T-helper 1 cell treated with Interleukin-12 subunit alpha and Interleukin-12 subunit beta and Interleukin-4 antibody, amounts not matched to agents 30 ng/mL and 1 ng/mL, for 36 hours (primary cell): Measurements from ENCODE around the gene FABP1. TPM values are rescaled to one million over a fixed set of nuclear protein-coding genes. Genes with fewer than 3 reads are reported as not detected.

Experiments
- intact Hi-C: fragments of 100-400 bp; cut with micrococcal nuclease; formaldehyde crosslinking; loops from one replicate; pipeline ENCODE4 v1.15.1; 2024
- total RNA-seq: library from RNA; stranded (reverse); gene quantifications from 2 replicates; pipeline ENCODE4 v1.2.3, GENCODE V29; 2022

The FABP1 gene
- total RNA-seq, 1 donor from 2014 or later: not detected

DNA sequence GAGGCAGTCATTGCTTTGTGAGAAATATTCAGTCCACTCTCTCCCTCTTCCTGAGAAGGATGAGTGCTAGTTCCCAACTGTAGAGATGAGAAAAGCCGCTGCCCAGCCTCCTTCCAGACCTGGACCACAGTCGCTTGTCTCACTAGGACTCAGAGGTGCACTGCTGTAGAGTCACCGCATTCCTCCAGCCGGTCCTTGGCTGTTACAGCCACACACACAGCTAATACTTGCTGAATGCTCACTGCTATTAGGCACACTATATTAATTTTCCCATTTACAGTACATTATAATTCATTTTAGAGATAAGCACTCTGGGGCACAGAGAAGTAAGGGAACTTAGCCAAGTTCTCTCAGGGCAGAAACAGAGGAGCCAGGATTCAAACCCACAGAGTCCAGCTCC is 10.0 kb upstream of the FABP1 start:
- intact Hi-C loops: no loop called here

DNA sequence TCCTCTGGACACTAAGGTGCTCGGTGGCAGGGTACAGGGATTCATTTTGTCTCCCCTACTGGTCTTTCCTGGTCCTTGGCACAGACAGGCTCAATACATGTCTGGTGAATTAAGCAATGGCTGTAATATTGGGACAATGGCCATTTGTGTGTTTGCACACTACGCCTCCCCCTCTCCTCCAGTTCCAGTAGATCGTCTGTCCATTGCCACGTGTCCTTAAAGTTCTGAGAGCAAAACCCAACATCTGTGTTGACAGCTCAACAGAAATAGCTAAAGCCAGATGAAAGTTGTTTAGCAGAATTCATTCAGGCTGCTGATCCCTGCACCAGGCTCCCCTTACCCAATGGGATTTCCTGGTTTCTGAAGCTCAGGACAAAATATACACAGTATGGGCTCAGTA is 9.0 kb upstream of the FABP1 start:
- intact Hi-C loops: no loop called here

DNA sequence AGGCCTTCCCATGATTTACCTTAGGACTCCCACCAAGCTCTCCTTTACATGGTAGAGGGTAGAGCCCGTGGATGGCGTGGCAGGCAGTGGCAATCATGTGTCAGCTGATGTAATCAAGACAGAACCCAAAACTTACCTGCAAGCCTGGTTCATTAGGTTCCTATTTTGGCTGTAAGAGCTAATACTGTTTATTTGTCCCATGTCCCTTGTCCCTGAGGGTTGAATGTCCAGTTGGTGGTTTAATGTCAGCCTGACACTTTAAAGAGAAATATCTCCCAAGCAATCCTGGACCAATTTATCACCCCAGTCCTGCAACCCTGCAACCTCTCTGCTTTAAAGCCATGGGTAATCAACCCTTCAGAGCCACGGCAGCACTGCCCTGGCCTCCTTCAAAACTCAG is 6.0 kb upstream of the FABP1 start:
- intact Hi-C loops: loop anchor here (2.0 kb wide), 1 partner anchor 19 kb away; no protein-coding TSS in a partner anchor

DNA sequence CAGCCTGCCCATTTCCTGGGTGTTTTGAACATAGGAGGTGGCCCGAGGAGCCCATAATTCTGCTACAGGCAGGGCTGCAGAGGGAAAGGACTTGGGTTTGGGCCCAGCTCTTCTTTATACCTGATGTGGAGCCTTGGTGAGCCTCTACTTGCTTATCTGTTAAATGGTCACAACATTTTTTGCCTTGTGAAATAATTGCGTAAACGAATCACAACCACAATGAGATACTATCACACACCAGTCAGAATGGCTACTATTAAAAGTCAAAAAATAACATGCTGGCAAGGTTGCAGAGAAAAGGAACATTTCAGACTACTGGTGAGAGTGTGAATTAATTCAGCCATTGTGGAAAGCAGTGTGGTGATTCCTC is 4.1 kb upstream of the FABP1 start:
- intact Hi-C loops: loop anchor here (2.0 kb wide), 1 partner anchor 21 kb away; no protein-coding TSS in a partner anchor

DNA sequence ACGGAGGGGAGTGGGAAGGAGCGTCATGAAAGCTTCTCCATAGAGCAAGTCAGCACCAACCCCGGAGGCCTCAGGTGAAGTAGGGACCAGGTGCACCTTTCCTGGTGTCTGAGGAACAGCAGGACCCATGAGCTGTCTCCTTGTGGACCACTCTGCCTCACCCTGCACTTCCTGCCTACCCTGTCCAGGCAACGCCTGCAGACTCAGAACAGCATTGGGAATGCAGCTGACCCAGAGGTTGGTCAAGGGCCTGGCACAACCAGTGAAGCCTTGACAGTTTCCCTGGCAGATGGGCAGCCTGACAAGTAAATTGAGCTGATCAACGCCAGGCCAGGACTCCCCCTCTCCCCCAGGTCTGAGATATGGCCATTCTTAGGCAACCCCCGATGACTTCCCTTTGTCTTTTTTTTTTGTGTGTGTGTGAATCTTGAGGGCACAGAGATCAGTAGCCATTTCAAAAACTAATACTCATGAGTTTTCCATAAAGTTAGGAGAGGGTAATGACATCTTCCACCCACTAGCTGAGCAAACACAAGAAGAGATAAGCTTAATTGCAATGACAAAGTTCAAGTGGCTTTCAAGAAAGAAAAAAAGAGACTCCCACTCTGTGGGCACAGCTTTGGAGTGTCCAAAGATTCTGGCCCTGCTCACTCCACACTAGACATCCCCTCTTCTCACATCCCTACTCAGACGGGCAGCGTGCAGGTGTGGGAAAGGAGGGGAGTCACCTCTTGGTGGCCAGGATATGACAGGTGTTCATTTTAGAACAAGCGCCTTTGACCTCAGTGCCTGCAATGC is 3.5 kb upstream of the FABP1 start:
- intact Hi-C loops: no loop called here

DNA sequence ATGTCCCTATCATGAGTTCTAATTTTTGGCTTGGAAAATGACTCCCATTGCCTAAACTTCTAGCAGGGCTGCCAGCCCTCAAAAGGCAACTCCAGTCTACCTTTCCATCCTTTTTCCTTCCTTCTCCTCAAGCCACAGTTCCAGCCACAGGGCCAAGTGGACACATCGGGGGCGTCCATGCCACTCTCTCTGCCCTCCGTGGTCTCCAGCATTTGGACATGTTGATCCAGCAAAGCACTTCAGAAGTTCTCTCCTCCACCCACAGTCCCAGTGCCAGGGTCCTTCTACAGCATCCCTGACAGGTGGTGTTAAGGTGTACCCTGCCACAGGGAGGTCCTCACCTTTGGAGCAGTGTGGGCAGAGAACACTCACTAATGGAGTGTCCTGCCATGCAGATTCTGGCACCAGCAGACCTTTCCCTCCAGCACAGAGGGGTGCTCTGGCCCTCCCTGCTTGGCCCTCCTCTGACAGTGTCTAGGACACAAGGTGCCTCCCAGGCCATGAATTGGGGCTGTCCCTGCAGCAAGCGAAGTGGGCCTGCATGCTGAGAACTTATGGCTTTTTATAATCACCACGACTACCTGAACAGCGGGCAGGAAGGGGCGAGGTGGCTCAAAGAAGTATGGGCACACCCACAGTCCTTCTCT is 1.6 kb upstream of the FABP1 start:
- intact Hi-C loops: no loop called here

DNA sequence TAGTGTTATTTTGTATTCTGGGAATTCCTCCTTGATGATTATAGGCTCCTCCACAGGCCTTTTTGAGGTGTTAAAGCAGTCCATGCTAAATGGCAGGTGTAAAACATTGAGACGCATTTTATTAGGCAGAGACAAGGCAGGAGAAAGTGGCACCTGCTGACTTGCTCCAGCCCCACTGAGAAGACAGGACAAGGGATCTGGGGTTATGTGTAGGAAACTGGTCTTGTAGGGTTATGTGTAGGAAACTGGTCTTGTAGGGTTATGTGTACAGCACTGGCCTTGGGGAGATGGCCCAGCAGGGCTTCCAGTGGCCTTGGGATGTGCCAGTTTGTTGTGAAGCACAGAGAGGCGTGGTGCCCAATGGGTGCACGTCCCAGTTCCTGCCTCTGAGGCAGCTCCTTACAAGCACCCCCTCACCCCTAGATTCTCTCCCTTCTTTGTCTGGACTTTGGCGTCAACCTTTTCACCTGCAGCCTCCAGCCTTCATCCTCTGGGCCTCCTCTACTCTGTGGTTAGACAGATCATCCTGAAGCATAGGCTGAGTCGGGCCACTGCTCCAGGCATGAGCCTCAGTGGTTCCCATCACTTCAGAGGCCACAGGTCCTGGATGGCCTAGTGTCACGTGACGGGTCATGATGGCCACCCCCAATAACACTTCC is 921 bp upstream of the FABP1 start:
- intact Hi-C loops: no loop called here

DNA sequence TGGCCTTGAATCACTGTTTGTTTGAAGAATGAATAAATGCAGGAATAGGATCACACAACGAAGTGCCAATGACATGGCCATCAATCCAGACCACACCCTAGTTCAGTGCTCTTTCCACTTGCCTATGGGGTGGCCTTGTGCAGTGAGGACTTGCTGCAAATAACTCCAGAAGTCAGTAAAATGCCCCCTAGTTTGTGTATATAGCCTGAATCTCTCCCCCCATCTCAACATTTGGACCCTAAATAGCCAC is 299 bp downstream of the FABP1 start:
- intact Hi-C loops: no loop called here

DNA sequence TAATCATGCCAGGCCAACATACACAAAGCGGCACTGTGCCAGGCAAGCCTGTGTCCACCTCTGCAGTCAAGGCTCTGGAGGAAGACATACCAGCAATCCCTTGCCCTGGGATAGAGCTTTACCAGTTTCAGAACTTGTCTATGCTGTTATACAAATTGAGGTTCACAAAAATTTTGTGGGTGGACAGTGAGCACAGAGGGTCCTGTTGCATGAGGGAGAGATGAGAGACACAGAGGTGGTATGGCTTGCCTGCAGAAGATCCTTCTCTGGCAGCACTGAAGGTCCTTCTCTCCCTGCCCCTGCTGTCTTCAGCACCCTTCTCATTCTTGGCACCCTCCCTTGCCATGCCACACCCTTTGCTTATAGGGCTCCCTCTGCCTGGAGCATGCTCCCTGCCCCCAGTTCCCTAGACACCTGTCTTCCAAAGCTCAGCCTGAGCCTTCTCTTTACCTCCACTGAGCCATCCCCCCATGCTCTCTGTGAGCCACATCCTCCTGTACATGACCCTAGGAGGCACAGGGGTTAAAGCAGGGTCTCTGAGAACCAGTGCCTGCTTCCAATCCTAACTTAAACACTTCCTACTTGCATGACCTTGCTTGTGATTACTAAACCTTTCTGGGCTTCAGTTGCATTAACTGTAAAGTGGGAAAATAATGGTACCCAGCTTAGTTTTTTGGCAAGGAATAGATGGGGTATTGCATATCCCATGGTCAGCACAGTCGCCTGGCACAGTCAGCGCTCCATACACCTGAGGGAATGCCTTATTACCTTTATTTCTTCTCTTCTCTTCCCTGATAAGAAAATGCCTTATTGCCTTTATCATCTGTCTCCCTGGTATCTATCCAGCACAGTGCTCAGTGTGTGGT is 857 bp downstream of the FABP1 start:
- intact Hi-C loops: no loop called here

DNA sequence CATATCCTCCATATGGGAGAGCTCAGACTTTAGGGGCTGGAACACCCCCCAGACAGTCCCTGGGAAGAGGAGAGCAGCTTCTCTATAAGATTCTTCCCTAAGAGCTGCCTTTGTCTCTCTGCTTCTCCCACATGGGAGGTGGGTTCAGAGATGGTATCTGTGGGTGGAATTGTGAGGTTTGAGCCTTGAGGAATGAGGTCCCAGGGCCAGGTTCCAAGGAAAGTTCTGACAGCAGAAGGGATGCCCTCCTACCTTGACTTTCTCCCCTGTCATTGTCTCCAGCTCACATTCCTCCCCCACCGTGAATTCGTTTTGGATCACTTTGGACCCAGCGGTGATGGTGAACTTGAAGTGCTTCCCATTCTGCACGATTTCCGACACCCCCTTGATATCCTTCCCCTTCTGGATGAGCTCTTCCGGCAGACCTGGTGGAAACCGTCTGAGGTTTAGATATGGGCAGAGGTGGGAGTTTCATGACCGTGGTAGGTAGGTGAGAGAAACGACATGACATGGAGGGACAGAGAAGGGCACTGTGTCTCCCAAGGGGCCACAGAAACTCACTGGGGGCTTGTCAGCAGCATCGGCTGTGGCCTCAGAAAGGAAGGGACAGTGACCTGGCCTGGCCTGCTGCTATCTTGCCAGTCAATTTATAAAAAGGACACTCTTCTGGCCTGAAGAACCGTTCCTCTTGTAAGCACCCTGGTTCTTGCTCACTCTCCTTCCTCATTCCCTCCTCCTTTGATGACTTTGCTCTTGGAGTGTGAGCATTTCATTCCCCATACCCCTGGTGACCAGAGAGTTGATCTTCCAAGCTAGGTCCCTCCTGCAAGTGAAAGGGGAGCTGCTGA is 1.7 kb downstream of the FABP1 start:
- intact Hi-C loops: no loop called here

DNA sequence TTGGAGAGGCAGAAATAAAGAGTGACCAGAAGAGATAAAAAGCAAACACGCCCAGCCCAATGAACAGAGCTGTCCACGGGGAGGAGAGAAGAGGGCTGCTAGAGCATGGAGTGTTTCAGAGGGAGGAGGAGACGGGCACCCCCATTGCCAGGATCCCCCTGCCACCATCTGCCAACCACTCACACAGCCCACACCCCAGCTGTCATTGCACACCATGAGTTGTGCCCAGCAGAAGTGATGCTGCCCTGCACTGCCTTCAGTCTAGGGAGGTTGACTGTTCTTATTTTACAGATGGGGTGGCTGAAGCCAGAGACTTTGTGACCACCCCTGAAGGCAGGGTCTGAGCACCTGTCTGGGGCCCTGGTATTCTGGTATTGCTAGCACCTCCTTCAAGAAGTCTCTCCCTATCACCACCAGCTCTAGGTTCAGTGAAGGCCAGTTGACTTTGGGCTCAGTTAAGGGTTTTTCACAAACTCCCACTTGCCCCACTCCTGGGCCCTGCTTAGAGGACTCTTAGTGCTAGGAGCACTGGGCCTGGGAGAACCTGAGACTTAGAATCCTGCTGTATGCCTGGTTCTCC is 2.4 kb downstream of the FABP1 start:
- intact Hi-C loops: no loop called here

DNA sequence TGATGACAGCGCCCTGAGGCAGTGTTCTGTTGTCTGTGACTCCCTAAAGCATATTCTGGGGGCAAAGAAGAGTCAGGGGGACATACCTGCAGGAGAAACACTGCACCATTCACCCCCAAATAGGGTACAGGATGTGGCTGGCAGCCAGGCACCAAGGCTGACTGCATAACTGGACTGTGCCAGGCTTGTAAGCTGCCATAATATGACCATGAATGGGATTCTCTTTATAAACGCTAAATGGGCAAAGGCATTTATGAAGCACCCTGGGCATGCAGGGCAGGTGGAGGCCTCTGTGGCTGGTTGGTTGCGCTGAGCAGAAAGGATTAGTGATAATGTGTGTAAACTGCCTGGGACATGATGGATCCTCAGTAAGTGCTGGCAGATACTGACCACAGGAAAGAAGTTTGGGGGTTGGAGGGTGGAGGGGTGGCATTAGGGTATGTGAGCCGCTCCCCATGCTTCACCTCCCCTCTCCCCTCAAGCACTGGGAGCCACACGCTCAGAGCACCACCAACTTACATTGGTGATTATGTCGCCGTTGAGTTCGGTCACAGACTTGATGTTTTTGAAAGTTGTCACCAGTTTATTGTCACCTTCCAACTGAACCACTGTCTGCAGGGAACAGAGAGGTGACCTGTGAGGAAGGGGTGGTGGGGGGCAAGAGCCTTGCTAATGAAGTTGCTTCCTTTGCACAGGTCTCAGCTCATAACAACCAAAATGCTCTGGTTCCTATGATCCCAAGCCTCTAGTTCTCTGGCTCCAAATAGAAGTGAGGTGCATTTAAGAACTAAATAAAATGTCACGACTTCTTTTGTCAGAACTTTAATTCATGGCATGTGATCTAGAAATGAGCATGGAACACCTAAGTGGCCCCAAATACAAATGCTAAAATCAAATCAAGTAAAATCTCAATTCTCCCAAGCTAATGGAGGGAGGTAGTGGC is 3.6 kb downstream of the FABP1 start:
- intact Hi-C loops: no loop called here

DNA sequence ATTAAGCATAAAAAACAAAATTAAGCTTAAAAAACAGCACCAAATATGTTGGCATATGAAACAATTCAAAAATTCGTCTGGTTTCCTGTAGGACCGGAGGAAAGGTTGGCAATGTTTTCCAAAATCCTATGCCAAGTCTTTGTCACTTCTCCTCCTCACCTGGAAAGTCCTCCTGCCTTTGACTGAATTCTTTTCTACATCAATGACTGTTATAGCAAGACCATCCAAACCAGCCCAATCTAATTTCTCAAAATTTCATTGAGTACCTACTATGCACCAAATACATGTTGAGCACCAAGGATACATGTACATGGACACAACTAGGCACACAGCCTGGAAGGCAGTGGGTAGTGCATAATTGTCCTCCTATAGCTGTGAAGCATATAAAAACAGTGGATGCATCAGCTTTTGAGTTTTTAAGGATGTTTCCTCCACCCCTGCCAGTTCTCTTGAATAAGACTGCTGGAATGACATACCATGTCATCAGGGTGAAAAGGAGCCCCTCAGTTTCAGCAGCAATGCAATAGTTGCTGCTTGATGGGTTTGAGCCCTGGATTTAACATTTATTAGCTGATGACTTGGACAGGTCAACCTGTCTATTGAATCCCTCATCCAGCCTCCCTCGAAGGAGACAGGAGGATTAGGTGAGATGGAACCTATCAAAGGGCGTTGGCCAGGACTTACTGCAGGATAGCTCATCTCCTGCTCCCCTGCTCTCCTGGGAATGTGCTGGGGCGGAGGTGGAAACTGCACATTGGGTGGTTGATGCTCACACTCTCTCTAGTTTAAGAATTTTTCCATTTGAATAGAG is 4.5 kb downstream of the FABP1 start:
- intact Hi-C loops: no loop called here

DNA sequence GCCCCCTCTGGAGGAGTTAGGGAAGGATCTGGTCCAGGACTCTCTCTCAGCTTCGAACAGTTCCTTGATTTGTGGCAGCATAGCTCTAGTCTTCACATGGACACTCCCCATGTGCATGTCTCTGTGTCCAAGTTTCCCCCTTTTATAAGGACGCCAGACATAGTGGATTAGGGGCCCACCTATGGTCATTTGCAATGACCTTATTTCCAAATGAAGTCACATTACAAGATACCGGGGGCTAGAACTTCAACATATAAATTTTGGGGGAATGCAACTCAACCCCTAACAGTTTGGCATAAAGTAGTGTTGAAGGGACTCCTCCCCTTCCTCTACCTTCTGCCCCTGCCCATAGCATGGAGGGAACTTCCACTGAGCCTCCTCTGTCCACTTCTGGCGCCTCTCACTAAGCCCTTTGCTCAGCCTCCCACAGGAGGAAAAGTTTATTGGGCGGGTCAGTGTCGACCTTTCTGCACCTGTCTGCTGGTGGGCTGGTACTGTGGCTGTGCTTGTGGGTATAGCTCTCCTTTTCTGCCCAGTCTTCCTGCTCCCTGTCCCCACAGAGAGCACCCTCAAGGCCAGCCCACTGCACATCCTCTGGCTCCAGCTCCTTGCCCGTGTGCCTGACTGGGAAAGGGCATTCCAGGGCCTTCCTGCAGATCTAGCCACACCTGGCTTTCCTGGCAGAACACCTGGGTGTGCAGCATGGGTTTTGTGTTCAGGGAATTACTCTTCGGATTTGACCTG is 5.5 kb downstream of the FABP1 start:
- intact Hi-C loops: no loop called here

DNA sequence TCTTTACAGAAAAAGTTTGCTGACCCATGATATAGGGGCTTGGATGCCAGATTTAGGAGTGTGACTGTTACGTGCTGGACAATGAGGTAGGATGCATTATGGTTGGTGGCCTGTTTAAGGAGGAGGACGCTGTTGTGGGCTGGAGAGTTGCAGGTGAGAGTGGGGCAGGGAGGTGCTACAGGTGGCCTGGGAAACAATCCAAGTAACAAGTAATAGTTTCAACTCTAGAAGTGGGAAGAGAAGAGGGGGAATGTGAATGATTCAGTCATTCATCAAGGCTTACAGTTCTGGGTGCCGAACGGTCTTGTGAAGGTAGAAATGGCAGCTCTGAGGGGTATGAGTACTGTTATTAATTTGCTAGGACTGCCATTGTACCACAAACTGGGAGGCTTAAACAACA is 6.2 kb downstream of the FABP1 start:
- intact Hi-C loops: no loop called here

DNA sequence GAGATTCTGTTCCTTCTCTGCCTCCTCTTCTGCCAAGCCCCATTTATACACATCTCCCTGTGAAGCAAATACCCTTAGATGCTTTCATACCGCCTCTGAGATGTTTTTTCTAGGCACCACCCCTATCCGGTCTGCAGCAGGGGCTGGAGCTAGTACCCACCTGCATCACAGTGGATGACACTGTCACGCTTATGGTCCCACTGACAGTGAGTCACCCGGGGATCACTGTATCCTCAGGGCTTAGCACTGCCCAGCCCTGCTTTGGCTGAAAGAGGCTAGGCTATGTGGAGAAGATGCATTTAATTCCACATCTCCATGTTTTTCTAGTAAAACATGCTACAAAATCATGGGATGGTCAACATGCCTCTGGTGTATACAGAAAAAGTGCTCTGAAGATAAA is 9.9 kb downstream of the FABP1 start:
- intact Hi-C loops: no loop called here

DNA sequence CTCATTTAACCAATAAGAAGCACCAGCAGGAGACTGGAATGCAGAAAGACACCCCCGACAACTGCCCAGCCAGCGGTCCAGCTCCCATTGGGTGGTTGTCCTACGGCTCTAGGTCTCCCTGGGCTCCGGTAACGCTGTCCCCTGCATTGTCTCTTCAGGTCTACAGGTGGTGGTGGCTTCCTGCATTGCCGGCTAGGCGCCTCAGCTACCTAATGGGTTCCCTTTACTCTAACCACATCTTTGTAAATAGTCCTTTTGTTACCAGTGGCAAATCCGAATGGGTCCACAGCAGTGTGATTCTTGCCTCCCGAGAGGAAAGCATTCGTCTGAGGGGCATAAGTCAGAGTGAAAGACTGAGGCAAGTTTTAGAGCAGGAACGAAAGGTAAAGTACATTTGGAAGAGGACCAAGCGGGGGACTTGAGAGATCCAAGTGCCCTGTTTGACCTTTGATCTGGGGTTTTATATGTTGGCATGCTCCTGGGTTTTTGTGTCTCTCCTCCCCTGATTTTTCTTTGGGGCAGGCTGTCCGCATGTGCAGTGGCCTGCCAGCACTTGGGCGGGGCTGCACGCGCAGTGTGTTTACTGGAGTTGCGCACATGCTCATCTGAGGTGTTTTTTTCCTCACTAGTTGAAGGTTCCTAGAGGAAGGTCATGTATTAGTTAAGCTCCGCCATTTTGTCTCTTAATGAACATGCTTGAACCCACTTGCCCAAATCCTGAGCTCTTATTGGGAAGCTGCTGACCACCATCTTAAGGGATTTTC is 11.0 kb downstream of the FABP1 start:
- intact Hi-C loops: no loop called here
